ENCODE data around the gene TNFSF12. TPM values are rescaled to one million over a fixed set of nuclear protein-coding genes. Genes with fewer than 3 reads are reported as not detected.
A peak's percentile ranks its signal among the peaks of the same experiment; 100 is the strongest.

The TNFSF12 gene
- total and polyA plus RNA-seq, 9 of the 15 experiments (the other 6 are each of a cell fraction or from before 2014, with no cell fraction given) = 0.03 to 0.95 (median 0.19) TPM; not detected in 3

DNA sequence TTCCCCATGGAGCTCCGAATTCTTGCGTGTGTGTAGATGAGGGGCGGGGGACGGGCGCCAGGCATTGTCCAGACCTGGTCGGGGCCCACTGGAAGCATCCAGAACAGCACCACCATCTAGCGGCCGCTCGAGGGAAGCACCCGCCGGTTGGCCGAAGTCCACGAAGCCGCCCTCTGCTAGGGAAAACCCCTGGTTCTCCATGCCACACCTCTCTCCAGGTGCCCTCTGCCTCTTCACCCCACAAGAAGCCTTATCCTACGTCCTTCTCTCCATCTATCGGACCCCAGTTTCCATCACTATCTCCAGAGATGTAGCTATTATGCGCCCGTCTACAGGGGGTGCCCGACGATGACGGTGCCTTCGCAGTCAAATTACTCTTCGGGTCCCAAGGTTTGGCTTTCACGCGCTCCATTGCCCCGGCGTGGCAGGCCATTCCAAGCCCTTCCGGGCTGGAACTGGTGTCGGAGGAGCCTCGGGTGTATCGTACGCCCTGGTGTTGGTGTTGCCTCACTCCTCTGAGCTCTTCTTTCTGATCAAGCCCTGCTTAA lies 12.2 kb downstream of the TNFSF12 start (continued):
- no peak for TF ChIP-seq DACH1 (IDR thresholded peaks at IDR 0.05; ENCODE audit: partially characterized antibody)
- TF ChIP-seq TEAD1 (CRISPR knock-in tag; IDR thresholded peaks at IDR 0.05) = no peak; a peak in 1 of 4 replicates
- no peak for TF ChIP-seq SRSF1 (IDR thresholded peaks at IDR 0.05; ENCODE audit: low read depth, low read length)
- no peak for TF ChIP-seq ETS2 (tag; IDR thresholded peaks at IDR 0.05; ENCODE audit: borderline replicate concordance, poor library complexity, severe bottlenecking)
- no peak for TF ChIP-seq ZNF146 (CRISPR knock-in tag; IDR thresholded peaks at IDR 0.05; ENCODE audit: unreplicated experiment)
- TF ChIP-seq HDGF (IDR thresholded peaks at IDR 0.05) = no peak
- TF ChIP-seq, protein P1, sequence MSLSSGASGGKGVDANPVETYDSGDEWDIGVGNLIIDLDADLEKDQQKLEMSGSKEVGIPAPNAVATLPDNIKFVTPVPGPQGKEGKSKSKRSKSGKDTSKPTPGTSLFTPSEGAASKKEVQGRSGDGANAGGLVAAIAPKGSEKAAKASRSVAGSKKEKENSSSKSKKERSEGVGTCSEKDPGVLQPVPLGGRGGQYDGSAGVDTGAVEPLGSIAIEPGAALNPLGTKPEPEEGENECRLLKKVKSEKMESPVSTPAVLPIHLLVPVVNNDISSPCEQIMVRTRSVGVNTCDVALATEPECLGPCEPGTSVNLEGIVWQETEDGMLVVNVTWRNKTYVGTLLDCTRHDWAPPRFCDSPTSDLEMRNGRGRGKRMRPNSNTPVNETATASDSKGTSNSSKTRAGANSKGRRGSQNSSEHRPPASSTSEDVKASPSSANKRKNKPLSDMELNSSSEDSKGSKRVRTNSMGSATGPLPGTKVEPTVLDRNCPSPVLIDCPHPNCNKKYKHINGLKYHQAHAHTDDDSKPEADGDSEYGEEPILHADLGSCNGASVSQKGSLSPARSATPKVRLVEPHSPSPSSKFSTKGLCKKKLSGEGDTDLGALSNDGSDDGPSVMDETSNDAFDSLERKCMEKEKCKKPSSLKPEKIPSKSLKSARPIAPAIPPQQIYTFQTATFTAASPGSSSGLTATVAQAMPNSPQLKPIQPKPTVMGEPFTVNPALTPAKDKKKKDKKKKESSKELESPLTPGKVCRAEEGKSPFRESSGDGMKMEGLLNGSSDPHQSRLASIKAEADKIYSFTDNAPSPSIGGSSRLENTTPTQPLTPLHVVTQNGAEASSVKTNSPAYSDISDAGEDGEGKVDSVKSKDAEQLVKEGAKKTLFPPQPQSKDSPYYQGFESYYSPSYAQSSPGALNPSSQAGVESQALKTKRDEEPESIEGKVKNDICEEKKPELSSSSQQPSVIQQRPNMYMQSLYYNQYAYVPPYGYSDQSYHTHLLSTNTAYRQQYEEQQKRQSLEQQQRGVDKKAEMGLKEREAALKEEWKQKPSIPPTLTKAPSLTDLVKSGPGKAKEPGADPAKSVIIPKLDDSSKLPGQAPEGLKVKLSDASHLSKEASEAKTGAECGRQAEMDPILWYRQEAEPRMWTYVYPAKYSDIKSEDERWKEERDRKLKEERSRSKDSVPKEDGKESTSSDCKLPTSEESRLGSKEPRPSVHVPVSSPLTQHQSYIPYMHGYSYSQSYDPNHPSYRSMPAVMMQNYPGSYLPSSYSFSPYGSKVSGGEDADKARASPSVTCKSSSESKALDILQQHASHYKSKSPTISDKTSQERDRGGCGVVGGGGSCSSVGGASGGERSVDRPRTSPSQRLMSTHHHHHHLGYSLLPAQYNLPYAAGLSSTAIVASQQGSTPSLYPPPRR (CRISPR knock-in tag; IDR thresholded peaks at IDR 0.05; ENCODE audit: borderline replicate concordance) = no peak
- TF ChIP-seq CTBP1 (IDR thresholded peaks at IDR 0.05; ENCODE audit: borderline replicate concordance) = peak; percentile 9; the same call in 1 of the 2 replicates
- TF ChIP-seq TARDBP (IDR thresholded peaks at IDR 0.05) = no peak
- no peak for TF ChIP-seq YY1 (IDR thresholded peaks at IDR 0.05; ENCODE audit: borderline replicate concordance in 1 of 3, control insufficient read depth in 1 of 3, extremely low read depth in 1 of 3, insufficient read depth in 3 of 3, insufficient read length in 1 of 3, insufficient replicate concordance in 2 of 3, low read depth in 1 of 3, low read length in 2 of 3)
- no peak for TF ChIP-seq SOX6 (IDR thresholded peaks at IDR 0.05)
- no peak; the same call in none of the 2 replicates for TF ChIP-seq VEZF1 (CRISPR knock-in tag; IDR thresholded peaks at IDR 0.05)
- no peak for TF ChIP-seq ZNF583 (CRISPR knock-in tag; IDR thresholded peaks at IDR 0.05)
- TF ChIP-seq CCAR2 (IDR thresholded peaks at IDR 0.05; ENCODE audit: low read depth, low read length) = no peak
- peak in 1 of 2 experiments; percentile 35 for TF ChIP-seq E2F6 (IDR thresholded peaks at IDR 0.05; ENCODE audit: borderline replicate concordance in 1 of 2, extremely low read depth in 1 of 2, insufficient read depth in 1 of 2, insufficient read length in 1 of 2, low read depth in 1 of 2, low read length in 1 of 2, poor library complexity in 1 of 2, severe bottlenecking in 1 of 2)
- TF ChIP-seq RFX1 (IDR thresholded peaks at IDR 0.05) = no peak
- no peak for TF ChIP-seq LCOR (CRISPR knock-in tag; IDR thresholded peaks at IDR 0.05)
- TF ChIP-seq SRF (CRISPR knock-in tag; IDR thresholded peaks at IDR 0.05) = no peak
- no peak for TF ChIP-seq CBFA2T3 (IDR thresholded peaks at IDR 0.05)
- TF ChIP-seq CEBPB (tag; IDR thresholded peaks at IDR 0.05) = no peak
- TF ChIP-seq CBFA2T2 (conservative IDR thresholded peaks at IDR 0.05) = no peak
- TF ChIP-seq NFATC3 (IDR thresholded peaks at IDR 0.05) = no peak
